T-helper 22 cell (primary cell): Measurements from ENCODE around the gene ZMIZ1.

ENCODE experiments used
- DNase-seq: peaks from one replicate; pipeline ENCODE4 v3.0.0-alpha.2; 2020; ENCODE audit warnings: low read depth

Gene ZMIZ1

GRCh38 chr10:79287973-79288723 lies 219.4 kb downstream of the ZMIZ1 start:
- DNase-seq, result no peak

GRCh38 chr10:79289801-79290200 lies 221.0 kb downstream of the ZMIZ1 start:
- DNase-seq, result no peak

GRCh38 chr10:79292026-79292766 lies 223.4 kb downstream of the ZMIZ1 start:
- DNase-seq, result no peak

- no peak for DNase-seq
These were observed 224.4 kb downstream of the ZMIZ1 start for GRCh38 chr10:79292891-79293746.

- DNase-seq, result no peak
These were observed 225.2 kb downstream of the ZMIZ1 start for GRCh38 chr10:79293841-79294581.

GRCh38 chr10:79295563-79295962 lies 226.8 kb downstream of the ZMIZ1 start:
- no peak for DNase-seq

- DNase-seq, result no peak
These were observed 227.7 kb downstream of the ZMIZ1 start for GRCh38 chr10:79296431-79296830.

GRCh38 chr10:79298403-79299244 lies 229.9 kb downstream of the ZMIZ1 start:
- no peak for DNase-seq

GRCh38 chr10:79299397-79300241 lies 230.9 kb downstream of the ZMIZ1 start:
- DNase-seq, result no peak

GRCh38 chr10:79300711-79301110 lies 231.9 kb downstream of the ZMIZ1 start:
- no peak for DNase-seq

- no peak for DNase-seq
These were observed 233.2 kb downstream of the ZMIZ1 start for GRCh38 chr10:79301754-79302530.

- DNase-seq, result no peak
These were observed 235.1 kb downstream of the ZMIZ1 start for GRCh38 chr10:79303631-79304478.

GRCh38 chr10:79304479-79305087 lies 235.8 kb downstream of the ZMIZ1 start:
- DNase-seq, result no peak

GRCh38 chr10:79305515-79305914 lies 236.7 kb downstream of the ZMIZ1 start:
- no peak for DNase-seq

- no peak for DNase-seq
These were observed 237.2 kb downstream of the ZMIZ1 start for GRCh38 chr10:79305988-79306387.

- DNase-seq, result no peak
These were observed 238.0 kb downstream of the ZMIZ1 start for GRCh38 chr10:79306644-79307220.

- no peak for DNase-seq
These were observed 239.2 kb downstream of the ZMIZ1 start for GRCh38 chr10:79308016-79308415.
